SK-MEL-5 (cell line): ENCODE results near the gene RGS2. TPM values are rescaled to one million over a fixed set of nuclear protein-coding genes. Genes with fewer than 3 reads are reported as not detected.

Experiments
- DNase-seq: peaks from one replicate; pipeline ENCODE4 v3.0.0-alpha.2; 2016; ENCODE audit warnings: low read depth, low spot score
- in situ Hi-C: cut with HindIII; loops from 2 replicates; pipeline ENCODE4 v1.10.0; 2016; ENCODE audit warnings: low sequenced_read_pairs, high pct_unique_total_duplicates, low pct_unique_long_range_greater_than_20kb
- total RNA-seq: library from RNA; depleted of rRNA; stranded (reverse); fragments of >200 nt; shearing (Covaris generic); gene quantifications from 2 replicates; pipeline ENCODE4 v1.2.3, GENCODE V29; 2014; rRNA removed

RGS2 gene
- total RNA-seq, 1 experiment from 2014 or later, result 12.5 TPM

GRCh38 chr1:192852001-192852947 lies 43.4 kb downstream of the RGS2 start:
- no peak for DNase-seq

DNA sequence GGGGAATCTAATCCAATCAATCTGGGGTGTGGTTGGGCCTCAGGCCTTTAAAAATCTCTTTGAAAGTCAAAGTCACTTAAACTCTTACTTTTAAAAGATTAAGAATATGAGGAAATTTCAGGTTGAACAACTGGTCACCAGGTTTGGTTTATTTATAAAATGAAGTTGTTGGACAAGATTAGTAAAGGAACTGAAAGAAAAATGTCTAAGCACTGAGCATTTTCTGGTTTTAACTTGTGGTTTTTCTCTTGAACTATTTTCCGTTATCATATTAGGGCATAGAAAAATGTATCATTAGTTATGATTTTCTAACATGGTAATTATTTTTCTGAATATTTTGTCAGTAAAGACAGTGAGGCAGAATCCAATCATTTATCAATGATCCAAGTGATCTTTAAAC lies 49.6 kb downstream of the RGS2 start:
- no peak for DNase-seq
- in situ Hi-C loops, result no loop called here

More at GRCh38 chr1:192852001-192852947, 43.4 kb downstream of the RGS2 start:
- in situ Hi-C loops, result no loop called here

GRCh38 chr1:192859808-192860207 lies 51.0 kb downstream of the RGS2 start:
- in situ Hi-C loops, result no loop called here
- DNase-seq, result no peak

DNA sequence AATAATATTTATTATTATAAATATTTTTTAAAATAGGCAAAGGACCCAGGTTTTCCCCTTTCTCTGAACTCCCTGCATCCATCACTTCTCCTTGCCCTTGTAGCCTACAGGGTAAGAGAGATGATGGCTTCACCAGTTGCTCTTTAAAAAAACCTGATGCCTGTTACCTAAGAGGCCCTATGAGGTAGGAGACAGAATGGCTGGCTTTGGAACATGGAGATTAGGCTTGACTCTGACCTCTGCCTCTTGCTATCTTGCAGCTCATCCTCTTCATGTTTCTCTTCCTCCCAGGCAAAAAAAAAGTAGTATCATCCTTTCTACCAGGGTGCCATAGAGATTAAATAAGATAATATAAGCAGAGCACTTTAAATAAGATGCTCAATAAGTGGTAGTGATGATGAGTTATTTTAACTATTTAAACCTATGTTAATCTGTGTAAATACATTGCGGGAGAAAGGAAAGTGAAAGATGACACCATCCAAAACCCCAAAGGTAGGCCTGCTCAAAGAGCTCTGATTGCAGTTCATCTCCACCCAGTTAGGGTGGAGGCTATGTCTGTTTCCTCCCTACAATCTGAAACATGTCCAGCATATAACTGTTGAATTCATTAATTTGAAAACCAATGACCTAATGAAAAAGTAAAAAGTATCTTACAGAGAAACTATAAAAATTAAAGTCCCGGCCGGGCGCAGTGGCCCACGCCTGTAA lies 51.8 kb downstream of the RGS2 start:
- in situ Hi-C loops, result no loop called here
- DNase-seq, result no peak

- DNase-seq, result no peak
- in situ Hi-C loops, result no loop called here
Observed at GRCh38 chr1:192861860-192862259, 53.0 kb downstream of the RGS2 start.

Other genes starting within 250 kb of the RGS2 start
- gene RGS1, start 233.3 kb upstream of the RGS2 start, total RNA-seq, result 0.16 and 0.29 TPM in 2 replicates
- gene RGS13, start 172.9 kb upstream of the RGS2 start, total RNA-seq, result not detected in 2 replicates